ENCODE data around the gene CLRN1.

CLRN1 gene

GRCh38 chr3:150917951-150918350 is 54.6 kb downstream of the CLRN1 start:
- no peak for TF ChIP-seq CTCF (conservative IDR thresholded peaks at IDR 0.05)
- no peak overlapping the region for H3K27ac ChIP-seq

DNA sequence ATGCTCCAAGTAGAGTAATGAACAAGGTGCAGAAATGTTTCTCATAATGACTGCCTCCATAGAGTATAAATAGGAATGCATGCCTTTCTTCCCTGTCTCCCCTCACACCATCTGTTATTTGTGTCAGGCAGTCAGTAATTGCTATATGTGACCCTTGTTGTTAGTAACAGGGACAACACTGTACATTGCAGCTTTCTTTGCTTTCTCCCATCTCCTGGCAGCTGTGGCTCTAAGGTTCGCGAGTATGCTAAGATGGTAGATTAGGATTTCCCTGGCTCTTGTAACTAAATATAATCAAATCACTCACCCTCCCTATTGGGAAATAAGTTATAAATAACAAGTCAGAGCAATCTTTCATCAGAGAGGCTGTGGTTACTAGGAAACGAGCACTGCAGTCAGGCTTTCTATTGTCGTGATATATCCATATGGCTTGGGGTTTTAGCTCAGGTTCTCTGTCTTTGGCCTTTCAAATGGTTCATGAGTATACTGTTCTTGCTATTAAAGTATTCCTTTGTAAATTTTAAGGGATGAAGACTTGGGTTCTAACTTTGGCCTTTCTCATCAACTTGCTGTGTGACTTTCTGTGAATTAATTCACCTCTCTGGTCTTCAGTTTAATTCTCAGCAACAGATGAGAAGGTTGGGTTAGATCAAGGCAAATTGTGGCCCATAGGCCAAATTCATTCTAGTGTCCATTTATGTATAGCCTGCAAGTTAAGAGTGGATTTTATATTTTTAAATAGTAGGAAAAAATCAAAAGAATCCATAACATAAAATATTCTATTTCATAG is 59.2 kb downstream of the CLRN1 start:
- TF ChIP-seq CTCF (conservative IDR thresholded peaks at IDR 0.05), result no peak
- H3K27ac ChIP-seq, result no peak overlapping the region

DNA sequence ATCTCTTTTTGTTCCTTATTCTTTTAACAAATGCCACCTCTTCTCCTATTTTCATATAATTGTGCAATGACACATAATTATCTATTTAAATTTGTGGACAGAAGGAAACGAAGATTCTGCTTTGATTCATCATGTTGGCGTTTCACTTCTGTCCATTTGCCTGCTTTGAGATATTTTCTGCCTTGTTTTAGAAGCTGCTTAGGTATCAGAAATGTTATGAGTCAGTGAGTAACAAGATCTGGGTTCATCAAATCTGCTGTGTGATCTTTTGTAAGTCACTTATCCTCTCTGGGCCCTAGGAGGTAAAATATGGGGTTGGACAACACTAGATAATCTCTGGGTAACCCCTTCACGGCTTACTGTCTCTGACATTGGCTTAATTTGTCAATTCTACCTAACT is 60.0 kb downstream of the CLRN1 start:
- TF ChIP-seq CTCF (conservative IDR thresholded peaks at IDR 0.05), result no peak
- H3K27ac ChIP-seq, result no peak overlapping the region

GRCh38 chr3:150911771-150912170 is 60.8 kb downstream of the CLRN1 start:
- no peak overlapping the region for H3K27ac ChIP-seq
- TF ChIP-seq CTCF (conservative IDR thresholded peaks at IDR 0.05), result no peak

GRCh38 chr3:150906461-150906860 is 66.1 kb downstream of the CLRN1 start:
- no peak overlapping the region; the same call in 1 of the 2 replicates for H3K27ac ChIP-seq
- TF ChIP-seq CTCF (conservative IDR thresholded peaks at IDR 0.05), result no peak

DNA sequence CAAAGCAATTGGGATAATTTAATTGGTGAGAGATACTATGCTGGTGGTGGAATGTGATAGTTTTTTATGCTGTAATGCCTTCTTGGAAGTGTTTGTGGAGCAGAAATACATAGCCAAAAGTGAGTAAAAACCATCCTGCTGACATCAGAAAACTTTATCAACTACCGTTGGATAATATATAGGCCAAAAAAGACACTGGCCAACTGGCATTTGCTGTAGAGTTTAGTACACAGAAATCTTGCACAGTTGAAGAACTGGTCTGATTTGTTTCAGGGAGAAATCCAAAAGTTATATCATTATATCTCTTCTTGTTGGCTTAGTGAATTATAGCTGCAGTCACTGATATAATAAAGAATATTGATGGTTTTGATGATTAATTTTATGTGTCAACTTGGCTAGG is 66.8 kb downstream of the CLRN1 start:
- TF ChIP-seq CTCF (conservative IDR thresholded peaks at IDR 0.05), result no peak
- H3K27ac ChIP-seq, result peak overlapping the region; percentile 19; the same call in 1 of the 2 replicates

DNA sequence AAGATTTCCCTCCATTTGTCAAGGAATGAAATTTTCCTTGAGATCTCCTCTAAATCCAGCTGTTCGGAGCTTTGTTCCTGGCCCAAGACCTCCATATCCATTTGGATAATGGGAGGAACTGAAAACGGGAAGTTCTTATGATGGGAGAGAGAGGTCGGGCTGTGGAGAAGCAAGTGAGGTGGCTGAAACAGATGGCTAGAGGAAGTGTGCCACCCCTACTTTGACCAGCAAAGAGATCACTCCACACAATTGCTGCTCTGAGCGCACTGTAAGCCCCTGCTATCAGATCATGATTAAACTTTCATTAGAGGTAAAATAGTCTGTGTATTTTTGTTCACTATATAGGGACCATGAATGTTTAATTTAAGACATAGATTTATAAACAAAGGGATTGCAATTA is 67.2 kb downstream of the CLRN1 start, which contains the start of gene MINDY4B:
Gene MINDY4B, minus strand, starts transcription at position 101 of the 400 bp plus-strand sequence. Its CDS starts 0 bp downstream, at position 101.
- no peak for TF ChIP-seq CTCF (conservative IDR thresholded peaks at IDR 0.05)

More for the DNA sequence above, 67.2 kb downstream of the CLRN1 start, which contains the start of gene MINDY4B:
- H3K27ac ChIP-seq, result peak within 1 kb of the TSS; percentile 19; the same call in 1 of the 2 replicates
